ENCODE results near the gene CAMK2D.
"Not testable (repeated sequence)": the region's sequence is repeated elsewhere in the genome, so short reads cannot be mapped to it uniquely, and the experiment has no call there.

Gene CAMK2D

GRCh38 chr4:113727802-113728201, 33.7 kb downstream of the CAMK2D start:
- DNase-seq = no peak

DNA sequence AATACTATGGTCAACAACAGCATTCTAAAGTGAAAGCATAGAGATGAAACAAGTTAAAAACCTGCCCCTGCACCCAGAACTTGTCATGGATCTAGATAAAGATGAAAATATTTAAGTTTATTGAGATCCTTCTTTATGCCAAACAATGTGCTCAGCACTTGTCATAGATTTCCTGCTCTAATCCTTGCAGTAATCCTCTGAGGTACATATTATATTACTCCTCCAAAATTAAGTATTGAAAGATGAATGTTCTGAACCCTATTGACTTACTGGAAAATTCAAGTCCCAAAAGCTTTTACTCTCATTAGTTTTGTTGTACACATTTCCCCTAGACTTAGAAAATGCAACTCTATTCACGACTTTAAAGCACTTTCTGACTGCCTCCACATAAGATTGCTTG, 35.6 kb downstream of the CAMK2D start:
- no peak for DNase-seq

GRCh38 chr4:113718252-113718651, 43.3 kb downstream of the CAMK2D start:
- no peak for DNase-seq

- DNase-seq = no peak
Observed at GRCh38 chr4:113711883-113712662, 49.5 kb downstream of the CAMK2D start.

DNA sequence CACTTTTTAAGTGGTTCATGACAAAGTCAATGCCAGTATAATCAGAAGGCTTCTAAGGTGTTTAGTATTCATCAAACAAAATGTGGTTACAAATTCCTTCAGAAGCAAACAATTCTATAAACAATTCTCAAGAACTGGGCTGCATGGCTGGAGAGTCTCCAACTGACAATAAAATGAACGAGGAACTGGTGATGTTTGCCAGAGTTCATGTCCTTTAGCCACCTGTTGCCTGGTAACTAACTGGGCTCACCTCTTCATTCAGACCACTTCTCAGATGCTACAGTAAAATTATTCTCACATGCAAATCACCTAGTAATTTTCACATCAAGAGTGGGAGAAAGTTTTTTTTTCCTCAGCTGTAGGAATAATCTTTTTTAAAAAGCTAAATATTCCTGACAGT, 53.3 kb downstream of the CAMK2D start:
- no peak for DNase-seq

DNA sequence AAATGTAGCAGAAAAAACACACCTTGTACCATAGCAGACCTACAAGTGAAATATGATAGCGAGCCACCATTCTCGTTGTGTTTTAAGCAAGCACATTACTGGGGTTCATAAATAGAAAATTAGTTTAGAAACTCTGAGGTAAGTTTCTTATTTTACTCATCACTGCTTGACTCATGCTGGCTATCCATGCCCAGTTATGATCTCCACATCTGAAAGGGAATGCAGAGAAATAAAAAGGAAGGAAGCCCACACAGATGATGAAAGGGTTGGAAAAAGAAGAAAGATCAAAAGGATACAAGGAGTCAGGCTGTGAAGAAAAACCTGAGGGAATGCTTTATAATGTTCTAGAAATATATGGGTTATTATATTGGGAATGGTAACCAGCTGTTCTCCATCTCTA, 54.5 kb downstream of the CAMK2D start:
- DNase-seq = no peak

DNA sequence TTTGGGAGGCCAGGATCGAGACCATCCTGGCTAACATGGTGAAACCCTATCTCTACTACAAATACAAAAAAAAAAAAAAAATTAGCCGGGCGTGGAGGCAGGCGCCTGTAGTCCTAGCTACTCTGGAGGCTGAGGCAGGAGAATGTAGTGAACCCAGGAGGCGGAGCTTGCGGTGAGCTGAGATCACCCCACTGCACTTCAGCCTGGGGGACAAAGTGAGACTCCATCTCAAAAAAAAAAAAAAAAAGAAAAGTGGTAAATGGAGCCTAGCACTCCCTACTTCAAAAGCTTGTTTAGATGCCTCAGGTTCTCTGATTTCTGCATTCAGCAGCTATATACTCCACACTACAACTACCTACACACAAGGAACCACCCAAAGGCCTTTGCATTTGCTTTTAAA, 56.4 kb downstream of the CAMK2D start:
- DNase-seq = not testable (repeated sequence)

DNA sequence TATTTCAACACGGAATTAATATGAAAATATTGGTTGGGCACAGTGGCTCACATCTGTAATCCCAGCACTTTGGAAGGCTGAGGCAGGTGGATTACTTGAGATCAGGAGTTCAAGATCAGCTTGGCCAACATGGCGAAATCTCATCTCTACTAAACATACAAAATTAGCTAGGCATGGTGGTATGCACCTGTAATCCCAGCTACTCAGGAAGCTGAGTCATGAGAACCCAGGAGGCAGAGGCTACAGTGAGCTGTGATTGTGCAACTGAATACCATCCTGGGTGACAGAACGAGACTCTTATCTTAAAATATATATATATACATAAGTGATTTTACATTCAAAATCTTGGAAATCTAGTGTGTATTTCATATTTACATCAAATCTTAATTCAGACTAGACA, 58.9 kb downstream of the CAMK2D start:
- DNase-seq = not testable (repeated sequence)

DNA sequence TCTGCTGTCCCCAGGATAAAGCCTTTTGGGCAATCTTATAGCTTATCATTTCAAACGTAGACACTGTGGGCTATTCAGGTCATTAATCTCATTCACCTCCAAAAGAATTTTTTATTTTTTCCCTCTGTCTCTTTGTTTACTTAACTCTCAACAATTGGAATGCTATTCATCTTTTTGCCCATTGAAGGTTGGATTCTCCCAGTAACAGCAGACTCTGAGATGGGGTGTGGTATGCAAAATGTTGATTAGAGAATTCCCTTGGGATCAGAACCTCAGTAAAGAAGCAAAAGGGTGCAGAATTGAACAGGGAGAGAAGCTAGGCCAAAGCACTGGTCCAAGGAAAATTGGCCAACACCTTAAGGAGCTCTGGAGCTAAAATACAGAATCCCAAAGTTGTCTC, 60.4 kb downstream of the CAMK2D start:
- no peak for DNase-seq

DNA sequence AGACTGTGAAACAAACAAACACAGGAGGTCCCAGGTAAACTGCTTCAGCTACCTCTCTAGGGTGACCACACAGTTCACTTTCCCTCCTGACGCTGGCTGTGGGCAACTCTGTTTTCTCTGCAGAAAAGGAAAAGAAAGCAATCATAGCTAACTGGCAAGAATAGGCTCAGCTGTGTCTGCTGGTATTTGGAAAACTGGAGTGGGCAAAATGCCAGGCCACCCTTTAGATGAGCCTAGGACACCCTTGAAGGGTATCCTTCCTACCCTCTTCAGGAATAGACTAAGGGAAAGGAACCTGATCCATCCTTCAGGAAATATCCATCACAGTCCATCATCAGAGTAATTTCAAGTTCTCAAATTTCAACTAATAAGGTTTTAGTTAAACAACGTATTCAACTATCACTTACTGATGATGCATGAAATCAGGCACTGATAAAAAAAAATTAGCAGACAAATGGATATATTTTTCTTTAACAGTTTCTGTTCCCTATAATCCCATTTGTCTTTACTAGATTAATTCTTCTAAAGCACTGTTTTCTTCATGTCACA, 60.9 kb downstream of the CAMK2D start:
- DNase-seq = no peak

DNA sequence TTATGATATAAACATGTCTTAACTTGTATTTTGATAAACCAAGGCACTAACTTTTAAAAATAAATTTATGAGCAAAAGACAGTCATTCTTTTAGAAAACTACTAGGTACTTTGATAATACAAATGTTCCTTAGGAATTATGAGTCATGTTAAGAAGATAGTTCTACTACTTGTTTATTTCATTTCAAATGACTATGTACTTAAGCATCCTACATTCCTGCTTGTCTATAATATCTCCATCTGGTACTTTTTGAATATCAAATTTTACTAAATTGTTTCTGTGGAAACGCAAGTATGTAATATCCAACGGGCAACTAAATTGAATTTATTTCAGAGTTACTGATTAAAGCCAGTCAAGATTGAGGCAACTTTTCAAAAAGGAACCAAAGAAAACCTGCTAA, 61.8 kb downstream of the CAMK2D start:
- DNase-seq = no peak

DNA sequence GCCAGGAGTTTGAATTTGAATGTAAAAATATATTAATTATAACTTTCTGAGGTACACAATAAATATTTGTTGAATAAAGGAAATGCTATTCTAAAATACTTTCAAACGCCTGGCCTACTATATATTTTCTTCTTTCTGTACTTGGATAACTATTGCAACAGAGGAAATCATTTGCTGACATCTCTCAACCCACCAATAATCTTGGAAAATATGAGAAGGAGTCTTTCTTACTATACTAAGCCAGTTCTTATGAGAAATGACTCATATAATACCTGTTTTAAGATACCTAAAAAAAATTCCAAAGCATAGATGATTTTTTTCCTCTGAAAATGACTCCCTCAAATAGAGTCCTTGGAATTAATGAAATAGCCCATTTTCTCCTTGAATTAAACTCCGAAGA, 64.1 kb downstream of the CAMK2D start:
- no peak for DNase-seq

DNA sequence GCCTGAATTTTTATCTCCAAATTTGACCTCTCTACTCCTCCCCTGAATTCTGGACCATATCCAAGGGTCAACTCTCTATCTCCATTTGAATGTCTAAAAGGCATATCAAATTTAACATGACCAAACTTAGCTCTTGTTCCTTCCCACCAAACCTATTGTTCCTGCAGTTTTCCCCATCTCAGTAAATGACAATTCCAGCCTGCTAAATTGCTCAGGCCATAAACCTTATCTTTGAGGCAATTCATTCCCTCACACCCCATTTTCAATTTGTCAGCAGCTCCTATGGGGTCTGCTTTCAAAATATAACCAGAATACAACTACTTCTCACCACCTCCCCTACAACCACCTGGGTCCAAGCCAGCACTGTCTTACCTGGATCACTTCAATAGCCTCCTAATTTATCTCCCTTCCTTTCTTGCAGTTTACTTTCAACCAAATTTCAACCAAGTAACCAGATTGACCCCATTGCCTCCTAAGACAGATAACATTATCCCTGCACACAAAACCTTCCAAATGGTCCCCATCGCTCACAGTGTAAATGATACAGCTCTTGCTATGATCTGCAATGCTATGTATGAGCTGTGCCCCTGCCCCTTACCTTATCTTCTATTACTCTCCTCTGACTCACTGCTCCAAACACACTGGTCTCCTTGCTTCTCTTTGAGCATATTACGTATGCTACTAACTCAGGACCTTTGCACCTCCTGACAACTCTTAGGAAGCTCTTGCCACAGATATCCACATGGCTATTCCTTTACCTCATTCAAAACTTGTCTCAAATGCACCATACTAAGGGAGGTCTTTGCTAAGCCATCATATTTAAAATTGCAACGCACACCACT, 66.0 kb downstream of the CAMK2D start:
- no peak for DNase-seq

GRCh38 chr4:113694008-113694407, 67.5 kb downstream of the CAMK2D start:
- DNase-seq = no peak

GRCh38 chr4:113692809-113693411, 68.6 kb downstream of the CAMK2D start:
- DNase-seq = no peak

- no peak for DNase-seq
Observed at GRCh38 chr4:113691676-113692075, 69.9 kb downstream of the CAMK2D start.

- DNase-seq = no peak
Observed at GRCh38 chr4:113689394-113689793, 72.1 kb downstream of the CAMK2D start.

GRCh38 chr4:113687067-113687718, 74.3 kb downstream of the CAMK2D start:
- no peak for DNase-seq

DNA sequence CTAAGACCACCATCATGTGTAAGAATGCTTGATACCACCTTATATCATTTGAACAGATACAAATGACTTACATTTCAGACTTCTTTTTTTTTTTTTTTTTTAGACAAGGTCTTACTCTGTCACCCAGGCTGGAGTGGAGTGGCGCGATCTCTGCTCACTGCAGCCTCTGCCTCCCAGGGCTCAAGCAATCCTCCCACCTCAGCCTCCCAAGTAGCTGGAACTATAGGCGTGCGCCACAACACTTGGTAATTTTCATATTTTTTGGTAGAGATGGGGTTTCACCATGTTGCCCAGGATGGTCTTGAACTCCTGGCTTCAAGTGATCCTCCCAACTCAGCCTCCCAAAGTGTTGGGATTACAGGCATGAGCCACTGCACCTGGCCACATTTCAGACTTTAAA, 76.4 kb downstream of the CAMK2D start:
- DNase-seq = not testable (repeated sequence)

DNA sequence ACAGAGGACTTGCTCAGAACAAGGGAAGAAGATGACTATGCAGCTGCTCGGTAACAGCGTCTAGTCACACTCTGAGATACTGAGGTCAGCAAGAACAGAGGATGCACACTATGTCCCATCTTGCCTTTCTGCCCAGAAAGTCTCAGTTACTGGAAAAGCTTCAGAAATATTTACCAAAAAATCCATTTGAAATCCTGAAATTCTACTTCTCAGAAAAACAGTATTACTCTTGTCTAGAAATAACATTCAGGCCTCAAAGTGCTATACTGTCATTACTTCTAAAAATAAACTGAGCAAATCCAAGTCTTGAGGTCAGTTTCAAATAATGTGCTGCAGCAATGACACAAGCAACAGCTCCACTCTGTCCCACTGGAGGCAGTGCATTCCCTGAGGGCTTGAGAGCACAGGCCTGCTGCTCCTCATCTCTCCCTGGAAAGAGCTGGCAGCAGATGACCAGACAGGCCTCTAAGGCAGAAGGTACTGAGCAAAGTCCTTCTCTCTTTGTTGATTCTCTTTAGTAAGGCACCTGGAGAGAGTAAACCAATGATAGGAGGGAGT, 76.9 kb downstream of the CAMK2D start:
- peak; percentile 26 for DNase-seq

DNA sequence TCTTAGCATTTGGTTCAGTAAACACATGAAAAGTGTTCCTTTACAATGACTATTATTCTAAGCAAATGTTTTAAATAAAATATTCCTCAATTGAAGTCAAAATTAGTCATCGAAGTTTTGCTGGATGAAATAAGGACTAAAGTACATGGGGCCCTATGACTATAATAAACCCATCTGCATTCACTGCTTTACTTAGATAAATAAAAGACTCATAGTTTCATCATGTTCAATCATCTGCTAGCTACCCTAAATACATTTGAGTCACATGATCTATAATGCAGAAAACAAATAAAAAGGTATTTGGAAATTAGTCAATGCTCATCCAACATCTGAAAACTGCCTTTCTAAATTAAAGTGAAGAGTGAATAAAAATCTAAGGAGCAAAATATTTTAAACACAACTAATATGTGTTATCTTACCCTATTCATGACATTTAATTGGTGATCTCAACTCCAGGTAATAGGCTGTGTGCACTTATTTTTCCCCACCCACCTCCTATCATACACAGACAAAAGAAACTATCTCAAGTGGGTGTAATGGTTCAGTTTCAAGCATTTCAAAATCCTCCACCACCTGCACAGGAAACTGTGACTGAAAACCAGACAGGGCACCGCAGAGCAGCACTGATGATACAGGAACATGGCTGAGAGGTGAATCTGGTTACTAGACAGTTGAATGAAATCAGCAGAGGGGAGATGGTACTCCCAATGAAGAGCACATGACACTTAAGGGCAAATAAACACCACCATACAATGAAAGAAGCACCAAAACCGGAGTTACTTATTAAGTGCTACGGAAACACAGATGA, 78.6 kb downstream of the CAMK2D start:
- peak; percentile 78 for DNase-seq

GRCh38 chr4:113678641-113679040, 82.9 kb downstream of the CAMK2D start:
- DNase-seq = no peak
